HFFc6 (cell line): Measurements from ENCODE around the gene GLIPR2. TPM values are rescaled to one million over a fixed set of nuclear protein-coding genes. Genes with fewer than 3 reads are reported as not detected.

Experiments
- DNase-seq: peaks from one replicate; pipeline ENCODE4 v3.0.0-alpha.2; 2018
- H3K27ac Mint-ChIP-seq: 2 replicates; pipeline ENCODE4 v1.8.0; 2020; ENCODE audit warnings: mild to moderate bottlenecking, mixed read lengths
- H3K27me3 Mint-ChIP-seq: 2 replicates; pipeline ENCODE4 v1.8.0; 2021; ENCODE audit warnings: mild to moderate bottlenecking, moderate library complexity, mixed read lengths; ENCODE audit not compliant: insufficient read depth
- H3K36me3 Mint-ChIP-seq: 2 replicates; pipeline ENCODE4 v1.8.0; 2021; ENCODE audit warnings: low read depth, mixed read lengths
- H3K4me1 Mint-ChIP-seq: 2 replicates; pipeline ENCODE4 v1.8.0; 2020; ENCODE audit warnings: low read depth, mixed read lengths
- H3K4me3 Mint-ChIP-seq: 2 replicates; pipeline ENCODE4 v1.8.0; 2020; ENCODE audit warnings: mild to moderate bottlenecking, moderate library complexity, mixed read lengths
- H3K9me3 Mint-ChIP-seq: 2 replicates; pipeline ENCODE4 v1.8.0; 2020; ENCODE audit warnings: mild to moderate bottlenecking, mixed read lengths
- total RNA-seq, 6 experiments: library from RNA; stranded (reverse); fragmentation: NEBNext Ultra II Directional; extraction: Animal tissue kit (Norgen Biotek cat#: 25700); gene quantifications; 2 replicates in 1 of 6; 3 replicates in 5 of 6; pipeline ENCODE4 v1.2.3, GENCODE V29; 2021
- TF ChIP-seq, protein P1 (sequence below): fragments of 200-600 bp; sonication (generic); IDR thresholded peaks from 2 replicates; pipeline ENCODE4 v1.5.0; 2021; ENCODE audit warnings: antibody characterized with exemption, mild to moderate bottlenecking

GLIPR2 gene
- total RNA-seq, 6 experiments from 2014 or later = 18.1 to 24.7 (median 23.4) TPM

DNA sequence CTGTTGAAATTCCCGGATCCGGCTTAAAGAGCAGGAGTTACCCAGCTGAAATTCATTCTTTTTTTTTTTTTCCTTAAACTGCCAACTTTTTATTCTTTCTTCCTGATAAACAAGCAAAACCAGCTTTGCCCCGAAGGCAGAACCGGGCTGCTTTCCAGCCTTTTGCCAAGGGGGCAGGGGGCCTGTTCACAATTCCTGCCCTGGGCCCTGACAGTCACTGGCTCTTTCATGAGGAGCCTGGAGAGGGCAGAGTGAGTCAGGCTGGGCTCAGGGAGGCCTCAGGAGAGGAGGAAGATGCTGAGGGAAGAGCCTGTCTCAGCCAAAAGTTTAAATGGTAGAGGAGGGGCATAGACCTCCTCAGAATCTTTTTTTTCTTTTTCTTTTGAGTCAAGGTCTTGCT, 4.8 kb downstream of the GLIPR2 start:
- DNase-seq = peak; percentile 55
- Mint-ChIP-seq H3K36me3 (peaks cover 17% of the 10 kb centered on the region), H3K4me1 (peaks cover 37% of the 10 kb centered on the region), H3K27me3 (peaks cover 7% of the 10 kb centered on the region), H3K27ac (0 out of 2 replicates have a peak overlapping the region, but pooled peaks have one; percentile 19), H3K9me3 (peaks cover 8% of the 10 kb centered on the region), H3K4me3 (peak overlapping the region; percentile 39; the same call in 1 of the 2 replicates)
- TF ChIP-seq, protein P1, sequence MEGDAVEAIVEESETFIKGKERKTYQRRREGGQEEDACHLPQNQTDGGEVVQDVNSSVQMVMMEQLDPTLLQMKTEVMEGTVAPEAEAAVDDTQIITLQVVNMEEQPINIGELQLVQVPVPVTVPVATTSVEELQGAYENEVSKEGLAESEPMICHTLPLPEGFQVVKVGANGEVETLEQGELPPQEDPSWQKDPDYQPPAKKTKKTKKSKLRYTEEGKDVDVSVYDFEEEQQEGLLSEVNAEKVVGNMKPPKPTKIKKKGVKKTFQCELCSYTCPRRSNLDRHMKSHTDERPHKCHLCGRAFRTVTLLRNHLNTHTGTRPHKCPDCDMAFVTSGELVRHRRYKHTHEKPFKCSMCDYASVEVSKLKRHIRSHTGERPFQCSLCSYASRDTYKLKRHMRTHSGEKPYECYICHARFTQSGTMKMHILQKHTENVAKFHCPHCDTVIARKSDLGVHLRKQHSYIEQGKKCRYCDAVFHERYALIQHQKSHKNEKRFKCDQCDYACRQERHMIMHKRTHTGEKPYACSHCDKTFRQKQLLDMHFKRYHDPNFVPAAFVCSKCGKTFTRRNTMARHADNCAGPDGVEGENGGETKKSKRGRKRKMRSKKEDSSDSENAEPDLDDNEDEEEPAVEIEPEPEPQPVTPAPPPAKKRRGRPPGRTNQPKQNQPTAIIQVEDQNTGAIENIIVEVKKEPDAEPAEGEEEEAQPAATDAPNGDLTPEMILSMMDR = peak; percentile 71

DNA sequence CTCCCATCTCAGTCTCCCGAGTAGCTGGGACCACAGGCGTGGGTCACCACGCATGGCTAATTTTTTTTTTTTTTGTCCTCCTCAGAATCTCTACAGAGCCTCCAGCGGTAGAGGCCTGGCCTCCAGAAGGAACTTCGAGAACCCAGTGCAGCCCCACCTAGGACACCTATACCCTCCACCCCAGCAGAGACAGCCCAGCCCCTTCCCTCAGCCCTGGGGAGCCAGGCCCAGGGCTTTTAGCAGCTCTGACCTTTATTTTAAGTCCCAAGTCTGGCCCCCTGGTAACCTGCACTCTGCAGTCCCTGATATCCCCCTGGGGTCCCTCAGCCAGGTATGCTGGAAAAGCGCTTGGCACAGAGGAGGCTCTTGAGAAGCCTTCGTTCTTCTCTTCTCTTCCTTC, 5.2 kb downstream of the GLIPR2 start:
- TF ChIP-seq, protein P1 = no peak
- Mint-ChIP-seq H3K4me3 (no peak overlapping the region), H3K27ac (no peak overlapping the region)

DNA sequence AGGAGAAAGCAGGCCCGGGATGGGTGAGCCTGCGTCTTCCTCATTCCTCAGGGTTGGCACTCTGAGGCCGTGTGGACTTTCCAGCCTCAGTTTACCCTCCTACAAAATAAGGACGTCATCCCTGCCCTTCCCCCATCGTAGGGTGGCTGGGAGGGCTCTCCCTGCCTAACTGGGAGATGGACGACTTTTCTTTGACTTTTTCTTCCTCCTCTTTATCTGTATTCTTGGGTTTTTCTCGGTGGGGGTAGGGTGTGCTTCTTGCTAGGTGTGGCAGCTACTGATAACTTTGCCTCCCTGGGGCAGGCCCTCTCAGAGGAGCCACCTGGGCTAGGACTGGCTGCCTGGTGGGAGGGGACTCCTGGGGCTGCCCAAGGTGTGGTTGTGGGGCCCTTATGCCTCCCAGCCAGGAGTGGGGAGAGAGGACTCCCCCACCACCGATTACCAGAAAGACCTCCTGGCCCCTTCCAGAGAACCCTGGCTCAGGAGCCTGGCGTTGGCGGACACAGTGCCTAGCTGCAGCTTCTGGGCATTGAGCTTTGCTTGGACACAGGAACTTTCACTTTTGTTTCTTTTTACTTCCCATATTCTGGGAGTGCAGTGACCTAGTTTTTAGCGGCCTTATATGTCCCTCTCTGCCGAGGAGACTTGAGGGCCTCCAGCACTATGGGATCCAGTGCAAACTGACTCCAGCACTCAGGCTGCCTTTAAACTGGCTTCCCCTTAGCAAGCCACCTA, 6.1 kb downstream of the GLIPR2 start:
- H3K4me1 Mint-ChIP-seq = peaks cover 37% of the 10 kb centered on the region
- no peak for DNase-seq
- H3K4me3 Mint-ChIP-seq = no peak overlapping the region
- peaks cover 20% of the 10 kb centered on the region for H3K36me3 Mint-ChIP-seq
- TF ChIP-seq, protein P1 = no peak
- H3K27me3 Mint-ChIP-seq = peaks cover 6% of the 10 kb centered on the region
- peaks cover 8% of the 10 kb centered on the region for H3K9me3 Mint-ChIP-seq
- H3K27ac Mint-ChIP-seq = no peak overlapping the region

More for the DNA sequence above, 5.2 kb downstream of the GLIPR2 start:
- no peak for DNase-seq
- Mint-ChIP-seq H3K9me3 (peaks cover 8% of the 10 kb centered on the region), H3K4me1 (peaks cover 37% of the 10 kb centered on the region), H3K36me3 (peaks cover 20% of the 10 kb centered on the region), H3K27me3 (peaks cover 7% of the 10 kb centered on the region)

DNA sequence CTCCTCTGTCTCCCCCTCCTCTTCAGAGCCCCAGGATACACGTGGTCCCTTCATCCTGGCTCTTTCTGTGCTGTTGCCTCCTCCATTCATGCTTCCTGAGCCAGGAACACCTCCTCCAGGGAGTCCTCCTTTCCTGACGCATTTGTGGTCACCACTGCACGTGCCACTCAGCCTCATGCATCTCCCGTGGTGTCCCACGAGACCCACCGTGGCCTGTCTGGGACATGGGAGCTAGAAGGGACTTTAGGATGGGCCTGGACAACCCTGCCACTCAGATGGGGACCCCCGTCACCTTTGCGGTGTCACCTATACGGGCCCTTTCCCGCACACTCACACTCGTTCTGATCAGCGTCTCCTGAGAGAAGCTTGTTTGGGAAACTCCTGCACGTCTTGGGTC, 6.7 kb downstream of the GLIPR2 start:
- Mint-ChIP-seq H3K27me3 (peaks cover 6% of the 10 kb centered on the region), H3K36me3 (peaks cover 20% of the 10 kb centered on the region), H3K27ac (no peak overlapping the region), H3K4me3 (no peak overlapping the region), H3K9me3 (peaks cover 8% of the 10 kb centered on the region), H3K4me1 (peaks cover 37% of the 10 kb centered on the region)
- TF ChIP-seq, protein P1 = no peak
- no peak for DNase-seq

DNA sequence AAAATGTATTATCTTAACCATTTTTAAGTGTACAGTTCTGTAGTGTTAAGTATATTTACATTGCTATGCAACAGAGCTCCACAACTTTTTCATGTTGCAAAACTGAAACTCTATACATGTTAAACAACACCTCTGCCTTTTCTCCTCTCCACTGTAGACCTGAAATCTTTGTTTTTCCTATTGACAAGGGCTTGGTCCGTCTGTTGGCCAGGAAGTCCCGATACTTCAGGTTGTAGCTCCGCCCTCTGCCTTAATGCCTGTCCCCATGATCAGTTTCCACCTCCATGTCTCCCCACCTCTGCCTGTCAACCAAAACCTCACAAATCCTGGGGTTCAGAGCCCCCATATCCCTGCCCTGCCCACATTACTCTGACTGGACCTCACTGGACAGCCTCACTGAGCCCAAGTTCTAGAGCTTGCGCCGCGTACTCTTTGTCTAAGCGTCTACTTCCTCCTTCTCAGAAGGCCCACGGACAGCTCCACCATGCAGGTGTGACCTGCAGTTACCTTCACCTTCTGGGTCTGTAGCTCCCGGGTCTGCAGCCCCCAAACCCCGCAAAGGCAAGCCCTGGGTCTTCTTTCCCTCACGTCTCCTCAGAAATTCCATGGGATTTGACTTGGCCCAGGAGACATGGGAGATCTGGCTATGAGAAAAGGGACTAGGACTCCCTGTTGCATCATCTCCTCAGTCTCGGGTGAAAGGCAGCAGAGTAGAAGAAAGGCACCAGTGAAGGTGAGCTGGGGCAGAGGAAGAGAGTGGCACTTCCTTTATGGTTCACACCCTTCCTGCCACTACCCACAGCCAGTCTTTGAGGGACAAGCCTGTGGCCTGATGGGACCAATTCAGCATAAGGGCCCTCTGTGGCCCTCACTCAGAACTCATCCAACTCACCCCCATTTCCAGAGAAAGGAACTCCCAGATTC, 8.0 kb downstream of the GLIPR2 start:
- H3K4me1 Mint-ChIP-seq = peaks cover 51% of the 10 kb centered on the region
- no peak overlapping the region; the same call in 1 of the 2 replicates for H3K27ac Mint-ChIP-seq
- peaks cover 8% of the 10 kb centered on the region for H3K9me3 Mint-ChIP-seq
- peaks cover 20% of the 10 kb centered on the region for H3K36me3 Mint-ChIP-seq
- H3K4me3 Mint-ChIP-seq = no peak overlapping the region
- DNase-seq = no peak
- peaks cover 5% of the 10 kb centered on the region for H3K27me3 Mint-ChIP-seq
- TF ChIP-seq, protein P1 = no peak
